ENCODE results near the gene SEMA4C.

- no peak for TF ChIP-seq CTCF (conservative IDR thresholded peaks at IDR 0.05; ENCODE audit: low read length)
- TF ChIP-seq EZH2phosphoT487 (IDR thresholded peaks at IDR 0.05; ENCODE audit: borderline replicate concordance, low read depth, low read length) = no peak
Observed at GRCh38 chr2:96888072-96889011, 18.5 kb upstream of the SEMA4C start.
